Uterus (tissue), 4 donors: ENCODE measurements around the gene CXCR6. TPM values are rescaled to one million over a fixed set of nuclear protein-coding genes. Genes with fewer than 3 reads are reported as not detected.
"Not testable (repeated sequence)": the region's sequence is repeated elsewhere in the genome, so short reads cannot be mapped to it uniquely, and the experiment has no call there.

Experiments
- DNase-seq, 2 donors: peaks; one replicate each; pipeline ENCODE4 v3.0.0-alpha.2; 2019 to 2020
- H3K27ac ChIP-seq, 2 donors: fragments of 200-600 bp; sonication (generic); 1 replicate in 1 of 2; 2 replicates in 1 of 2; pipeline ENCODE4 v1.5.1; 2016 to 2018
- H3K27me3 ChIP-seq, 2 donors: fragments of 200-600 bp; sonication (generic); one replicate each; pipeline ENCODE4 v1.5.1; 2018 to 2019; ENCODE audit warnings: control low read depth in 1 of 2
- H3K36me3 ChIP-seq, 2 donors: fragments of 200-600 bp; sonication (generic); one replicate each; pipeline ENCODE4 v1.5.1; 2019; ENCODE audit warnings: control low read depth in 1 of 2
- H3K4me1 ChIP-seq, 2 donors: fragments of 200-600 bp; sonication (generic); one replicate each; pipeline ENCODE4 v1.5.1; 2018 to 2019; ENCODE audit warnings: control low read depth in 1 of 2
- H3K4me3 ChIP-seq, 2 donors: fragments of 200-600 bp; sonication (generic); 1 replicate in 1 of 2; 2 replicates in 1 of 2; pipeline ENCODE4 v1.5.1; 2018 to 2019; ENCODE audit warnings: mild to moderate bottlenecking in 1 of 2
- H3K9me3 ChIP-seq, 2 donors: fragments of 200-600 bp; sonication (generic); one replicate each; pipeline ENCODE4 v1.5.1; 2019; ENCODE audit warnings: control low read depth in 1 of 2
- POLR2A ChIP-seq, 2 donors: fragments of 450-650 bp; IDR thresholded peaks; one replicate each; pipeline ENCODE4 v1.6.1; 2016; ENCODE audit warnings: antibody characterized with exemption in 2 of 2, mild to moderate bottlenecking in 1 of 2, moderate library complexity in 1 of 2
- intact Hi-C: fragments of 100-400 bp; cut with DNase I; formaldehyde crosslinking; loops from one replicate; pipeline ENCODE4 v1.15.1; 2023; ENCODE audit warnings: low total_unique reads
- small RNA-seq: library from RNA; depleted of rRNA; stranded (forward); fragments of <200 nt; gene quantifications from one replicate; pipeline ENCODE3, GENCODE V24; 2016
- total RNA-seq, 4 donors: library from RNA; depleted of rRNA in 3 of 4; stranded (reverse); fragments of >200 nt in 3 of 4; gene quantifications; one replicate each; pipeline versions ENCODE4 v1.1.0 to v1.2.4, GENCODE V29; 2014 to 2023
- TF ChIP-seq, protein P1 (sequence below), 4 experiments: fragments of 200-600 bp in 2 of 4; fragments of 450-650 bp in 2 of 4; sonication (generic) in 2 of 4; IDR thresholded peaks; one replicate each; pipeline ENCODE4 v1.5.1; 2016 to 2019; ENCODE audit warnings: antibody characterized with exemption in 4 of 4, mild to moderate bottlenecking in 2 of 4, moderate library complexity in 1 of 4
- donor health status: DM: yes; HTN: yes; CAD: no.

Gene CXCR6
- total RNA-seq, 4 donors from 2014 or later = 0.48 to 8.7 (median 0.76) TPM; not detected in 1

DNA sequence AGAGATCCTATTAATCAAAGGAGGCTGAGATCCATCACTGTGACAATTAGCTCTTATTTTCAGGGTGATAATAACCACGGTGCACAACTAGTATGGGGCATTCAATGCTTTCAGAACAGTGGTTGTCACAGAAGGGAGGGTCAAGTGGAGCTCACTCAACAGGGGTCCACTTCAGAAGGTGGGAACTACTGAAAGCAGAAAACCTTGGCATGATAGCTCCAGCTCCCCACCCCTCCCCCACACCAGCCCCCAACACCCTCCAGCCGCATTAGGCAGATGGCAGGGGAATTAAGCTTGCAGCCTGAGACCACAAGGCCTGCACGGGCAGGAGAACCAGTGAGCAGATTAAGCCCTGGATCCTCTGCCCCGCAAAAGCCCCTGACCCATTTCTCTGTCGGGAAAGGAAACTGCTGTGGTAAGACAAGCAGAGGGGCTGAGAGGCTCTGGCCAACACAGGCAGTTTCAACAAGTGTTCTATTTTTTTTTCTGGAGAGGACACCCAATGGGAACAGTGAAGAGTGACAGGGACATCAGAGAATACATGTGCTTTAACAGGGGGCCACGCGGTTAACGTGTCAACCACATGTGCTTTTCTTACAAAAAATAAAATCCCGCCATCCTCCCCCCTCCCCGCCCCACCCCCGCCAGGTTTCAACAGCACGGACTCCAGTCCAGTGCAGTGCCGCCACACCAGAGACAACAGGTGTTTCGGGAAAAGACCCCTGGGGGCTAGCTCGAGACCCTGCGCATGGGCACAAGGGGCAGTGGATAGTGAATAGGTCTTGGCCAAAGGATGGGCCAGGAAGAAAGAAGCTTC, 51.4 kb downstream of the CXCR6 start:
- peak overlapping the region; percentile 94 to 98 for H3K27ac ChIP-seq
- H3K4me1 ChIP-seq = peaks cover 3 to 17% of the 10 kb centered on the region in 2 donors
- peak in 1 of 2 donors; percentile 38 for DNase-seq
- no peaks in the 10 kb centered on the region for H3K9me3 ChIP-seq
- no peaks in the 10 kb centered on the region for H3K36me3 ChIP-seq
- TF ChIP-seq POLR2A (IDR thresholded peaks at IDR 0.05) = no peak
- TF ChIP-seq, protein P1, sequence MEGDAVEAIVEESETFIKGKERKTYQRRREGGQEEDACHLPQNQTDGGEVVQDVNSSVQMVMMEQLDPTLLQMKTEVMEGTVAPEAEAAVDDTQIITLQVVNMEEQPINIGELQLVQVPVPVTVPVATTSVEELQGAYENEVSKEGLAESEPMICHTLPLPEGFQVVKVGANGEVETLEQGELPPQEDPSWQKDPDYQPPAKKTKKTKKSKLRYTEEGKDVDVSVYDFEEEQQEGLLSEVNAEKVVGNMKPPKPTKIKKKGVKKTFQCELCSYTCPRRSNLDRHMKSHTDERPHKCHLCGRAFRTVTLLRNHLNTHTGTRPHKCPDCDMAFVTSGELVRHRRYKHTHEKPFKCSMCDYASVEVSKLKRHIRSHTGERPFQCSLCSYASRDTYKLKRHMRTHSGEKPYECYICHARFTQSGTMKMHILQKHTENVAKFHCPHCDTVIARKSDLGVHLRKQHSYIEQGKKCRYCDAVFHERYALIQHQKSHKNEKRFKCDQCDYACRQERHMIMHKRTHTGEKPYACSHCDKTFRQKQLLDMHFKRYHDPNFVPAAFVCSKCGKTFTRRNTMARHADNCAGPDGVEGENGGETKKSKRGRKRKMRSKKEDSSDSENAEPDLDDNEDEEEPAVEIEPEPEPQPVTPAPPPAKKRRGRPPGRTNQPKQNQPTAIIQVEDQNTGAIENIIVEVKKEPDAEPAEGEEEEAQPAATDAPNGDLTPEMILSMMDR (IDR thresholded peaks at IDR 0.05) = no peak
- intact Hi-C loops = no loop called here
- H3K27me3 ChIP-seq = no peaks in the 10 kb centered on the region
- H3K4me3 ChIP-seq = peak overlapping the region; percentile 89 to 92

DNA sequence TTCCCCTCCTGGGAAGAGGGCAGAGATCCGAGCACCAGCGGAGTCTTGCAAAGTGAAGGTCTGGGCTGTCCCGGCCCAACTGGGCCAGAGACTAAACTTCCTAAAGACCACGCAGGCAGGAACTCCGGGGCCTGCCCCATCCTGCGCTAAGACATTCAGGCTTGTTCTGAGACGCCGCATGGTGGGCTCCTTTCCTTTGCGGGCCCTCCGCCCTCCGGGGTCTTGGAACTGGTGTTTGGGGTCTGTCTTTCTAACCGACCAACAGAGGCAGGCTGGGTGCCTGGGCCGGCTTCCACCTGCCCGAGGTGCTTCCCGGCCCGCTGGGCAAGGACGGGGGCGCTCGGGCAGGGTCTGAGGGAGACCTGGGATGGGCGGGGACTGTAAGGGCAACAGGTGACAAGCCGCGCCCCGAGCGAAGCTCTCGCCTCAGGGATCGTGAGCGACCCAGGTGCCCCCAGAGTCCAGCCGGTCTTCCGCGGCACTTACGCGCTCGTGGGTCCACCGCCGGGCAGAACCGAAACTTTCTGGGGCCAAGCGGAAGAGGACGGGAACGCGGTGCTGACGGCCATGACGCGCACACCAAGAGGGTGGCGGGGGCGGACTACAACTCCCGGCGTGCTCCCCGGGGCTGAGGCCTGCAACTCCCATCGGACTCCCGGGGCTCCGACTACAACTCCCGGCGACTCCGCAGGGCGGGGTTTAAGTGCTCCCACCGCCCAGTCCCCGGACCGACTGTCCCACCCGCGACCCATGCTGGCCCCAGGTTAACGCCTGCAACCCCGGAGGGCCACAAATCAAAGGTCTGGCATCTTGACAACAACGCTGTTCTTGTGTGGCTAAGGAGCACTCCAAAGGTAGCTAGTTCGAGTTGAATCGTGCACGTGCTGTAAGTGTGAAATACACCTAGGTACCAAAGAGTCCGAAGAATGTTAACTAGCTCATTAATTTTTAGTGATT, 52.2 kb downstream of the CXCR6 start, which contains the start of gene FYCO1:
TSS of gene FYCO1 (minus strand) at position 589 of the 957 bp plus-strand sequence. CDS start 10,914 bp downstream, outside the sequence.
- peak; percentile 92 to 95 for DNase-seq
- TF ChIP-seq, protein P1 (IDR thresholded peaks at IDR 0.05) = peak in 1 of 4 experiments; percentile 10
- TF ChIP-seq POLR2A (IDR thresholded peaks at IDR 0.05) = peak; percentile 70 to 87
- Histone ChIP-seq H3K27ac (peak within 1 kb of the TSS; percentile 94 to 98), H3K36me3 (no peaks in the 10 kb centered on the region), H3K4me3 (peak within 1 kb of the TSS; percentile 89 to 92), H3K9me3 (no peaks in the 10 kb centered on the region), H3K4me1 (peaks cover 0 to 12% of the 10 kb centered on the region in 2 donors), H3K27me3 (no peaks in the 10 kb centered on the region)
- intact Hi-C loops = no loop called here

DNA sequence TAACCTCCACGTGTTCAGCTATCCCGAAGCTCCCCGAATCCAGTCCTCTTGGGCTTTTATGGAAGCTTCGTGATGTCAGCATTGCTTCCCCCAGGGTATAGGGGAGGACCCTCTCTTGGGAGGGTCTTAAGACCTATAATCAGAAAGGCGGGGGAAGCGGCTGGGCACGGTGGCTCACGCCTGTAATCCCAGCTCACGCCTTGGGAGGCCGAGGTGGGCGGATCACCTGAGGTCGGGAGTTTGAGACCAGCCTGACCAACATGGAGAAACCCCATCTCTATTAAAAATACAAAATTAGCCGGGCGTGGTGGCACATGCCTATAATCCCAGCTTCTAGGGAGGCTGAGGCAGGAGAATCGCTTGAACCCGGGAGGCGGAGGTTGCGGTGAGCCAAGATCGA, 54.2 kb downstream of the CXCR6 start:
- DNase-seq, H3K27ac ChIP-seq, H3K9me3 ChIP-seq, H3K4me3 ChIP-seq, H3K27me3 ChIP-seq, intact Hi-C loops, H3K36me3 ChIP-seq: not testable (repeated sequence)
- peaks cover 0 to 11% of the 10 kb centered on the region in 2 donors for H3K4me1 ChIP-seq

DNA sequence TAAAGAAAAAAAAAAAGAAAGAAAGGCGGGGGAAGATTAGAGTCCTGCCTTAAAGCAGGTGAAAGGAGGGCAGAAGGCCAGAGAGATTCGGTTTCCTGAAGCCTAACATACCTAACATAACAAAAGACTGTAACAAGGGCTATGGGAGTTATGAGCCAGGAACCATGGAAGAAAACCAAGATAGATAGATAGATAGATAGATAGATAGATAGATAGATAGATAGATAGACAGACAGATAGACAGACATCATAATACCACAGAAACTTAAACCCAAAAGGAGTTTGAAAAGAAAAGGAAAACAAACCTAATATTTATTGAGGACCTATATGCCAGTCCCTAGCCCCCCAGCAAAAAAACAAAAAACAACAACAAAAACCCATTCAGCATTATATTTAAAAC, 54.7 kb downstream of the CXCR6 start:
- H3K4me1 ChIP-seq = peaks cover 0 to 7% of the 10 kb centered on the region in 2 donors
- TF ChIP-seq POLR2A (IDR thresholded peaks at IDR 0.05) = no peak
- TF ChIP-seq, protein P1 (IDR thresholded peaks at IDR 0.05) = no peak
- H3K36me3 ChIP-seq = no peaks in the 10 kb centered on the region
- intact Hi-C loops = no loop called here
- no peak overlapping the region for H3K4me3 ChIP-seq
- no peaks in the 10 kb centered on the region for H3K27me3 ChIP-seq
- DNase-seq = no peak
- no peaks in the 10 kb centered on the region for H3K9me3 ChIP-seq
- H3K27ac ChIP-seq = no peak overlapping the region

Small RNA genes lying within 50 kb of the gene (small RNA-seq; reads per million reads assigned to genes)
- gene RF00019 = not detected

Other genes starting within 250 kb of the CXCR6 start
- 1 to 10 TPM in 1 of 4 donors, not detected in 3; 2.6 TPM for gene SLC6A20, start 146.9 kb upstream of the CXCR6 start, total RNA-seq
- gene LZTFL1, start 101.3 kb upstream of the CXCR6 start, total RNA-seq = 10 to 100 TPM; 13.8 to 44.5 (median 21.0) TPM
- gene CCR9, start 56.9 kb upstream of the CXCR6 start, total RNA-seq = under 1 TPM in 1 of 4 donors, not detected in 3; 0.14 TPM
- gene FYCO1, start 52.4 kb downstream of the CXCR6 start, total RNA-seq = 10 to 100 TPM; 16.5 to 74.4 (median 27.8) TPM
- gene XCR1, start 84.0 kb downstream of the CXCR6 start, total RNA-seq = under 1 TPM in 2 of 4 donors, not detected in 2; 0.07 to 0.15 TPM